Glutamatergic neuron (in vitro differentiated cells): Measurements from ENCODE around the gene PPP2R5C. TPM values are rescaled to one million over a fixed set of nuclear protein-coding genes. Genes with fewer than 3 reads are reported as not detected.

Source experiments
- DNase-seq: peaks from one replicate; pipeline ENCODE4 v3.0.0; 2022
- H3K27ac Mint-ChIP-seq: one replicate; pipeline ENCODE4 v1.8.0; 2020; ENCODE audit warnings: mild to moderate bottlenecking, mixed read lengths, inconsistent platforms; ENCODE audit not compliant: unreplicated experiment
- H3K27me3 Mint-ChIP-seq: one replicate; pipeline ENCODE4 v1.8.0; 2020; ENCODE audit warnings: mild to moderate bottlenecking, moderate library complexity, mixed read lengths, inconsistent platforms; ENCODE audit not compliant: unreplicated experiment
- H3K36me3 Mint-ChIP-seq: one replicate; pipeline ENCODE4 v1.8.0; 2020; ENCODE audit warnings: mild to moderate bottlenecking, mixed read lengths, inconsistent platforms; ENCODE audit not compliant: unreplicated experiment
- H3K4me1 Mint-ChIP-seq: one replicate; pipeline ENCODE4 v1.8.0; 2020; ENCODE audit warnings: mild to moderate bottlenecking, low read depth, mixed read lengths, inconsistent platforms; ENCODE audit not compliant: unreplicated experiment
- H3K4me3 Mint-ChIP-seq: one replicate; pipeline ENCODE4 v1.8.0; 2020; ENCODE audit warnings: mild to moderate bottlenecking, mixed read lengths, inconsistent platforms; ENCODE audit not compliant: unreplicated experiment
- H3K9me3 Mint-ChIP-seq: one replicate; pipeline ENCODE4 v1.8.0; 2020; ENCODE audit warnings: mild to moderate bottlenecking, moderate library complexity, mixed read lengths, inconsistent platforms; ENCODE audit not compliant: unreplicated experiment
- total RNA-seq: library from RNA; stranded (reverse); fragmentation: NEBNext Ultra II Directional; extraction: Animal tissue kit (Norgen Biotek cat#: 25700); gene quantifications from one replicate; pipeline ENCODE4 v1.2.1, GENCODE V29; 2021; ENCODE audit not compliant: unreplicated experiment
- TF ChIP-seq, protein P1 (sequence below): fragments of 200-600 bp; sonication (generic); IDR thresholded peaks from one replicate; pipeline ENCODE4 v1.5.0; 2021; ENCODE audit not compliant: partially characterized antibody, unreplicated experiment

Gene PPP2R5C
- total RNA-seq, 1 donor from 2014 or later, result 116 TPM

DNA sequence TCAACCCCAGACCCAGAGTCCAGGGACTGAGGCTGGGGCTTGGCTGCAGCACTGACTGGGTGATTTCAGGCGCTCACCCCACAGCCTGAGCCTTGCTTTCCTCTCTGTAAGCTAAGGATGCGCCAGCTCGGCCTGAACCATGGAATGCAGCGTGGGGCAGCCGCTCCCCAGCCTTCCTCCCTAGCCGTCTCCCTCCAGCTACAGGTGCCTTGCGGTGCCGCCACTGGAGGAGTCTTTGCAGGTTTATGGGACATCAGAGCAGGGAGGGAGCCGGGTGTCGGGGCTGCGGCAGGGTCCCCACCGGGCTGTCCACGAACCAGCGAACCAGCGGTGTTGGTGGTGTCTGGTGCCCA, 19.4 kb downstream of the PPP2R5C start:
- peaks cover 4% of the 10 kb centered on the region for H3K9me3 Mint-ChIP-seq
- peaks cover 20% of the 10 kb centered on the region for H3K4me1 Mint-ChIP-seq
- TF ChIP-seq, protein P1, sequence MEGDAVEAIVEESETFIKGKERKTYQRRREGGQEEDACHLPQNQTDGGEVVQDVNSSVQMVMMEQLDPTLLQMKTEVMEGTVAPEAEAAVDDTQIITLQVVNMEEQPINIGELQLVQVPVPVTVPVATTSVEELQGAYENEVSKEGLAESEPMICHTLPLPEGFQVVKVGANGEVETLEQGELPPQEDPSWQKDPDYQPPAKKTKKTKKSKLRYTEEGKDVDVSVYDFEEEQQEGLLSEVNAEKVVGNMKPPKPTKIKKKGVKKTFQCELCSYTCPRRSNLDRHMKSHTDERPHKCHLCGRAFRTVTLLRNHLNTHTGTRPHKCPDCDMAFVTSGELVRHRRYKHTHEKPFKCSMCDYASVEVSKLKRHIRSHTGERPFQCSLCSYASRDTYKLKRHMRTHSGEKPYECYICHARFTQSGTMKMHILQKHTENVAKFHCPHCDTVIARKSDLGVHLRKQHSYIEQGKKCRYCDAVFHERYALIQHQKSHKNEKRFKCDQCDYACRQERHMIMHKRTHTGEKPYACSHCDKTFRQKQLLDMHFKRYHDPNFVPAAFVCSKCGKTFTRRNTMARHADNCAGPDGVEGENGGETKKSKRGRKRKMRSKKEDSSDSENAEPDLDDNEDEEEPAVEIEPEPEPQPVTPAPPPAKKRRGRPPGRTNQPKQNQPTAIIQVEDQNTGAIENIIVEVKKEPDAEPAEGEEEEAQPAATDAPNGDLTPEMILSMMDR, result no peak
- H3K27ac Mint-ChIP-seq, result no peak overlapping the region
- H3K27me3 Mint-ChIP-seq, result peaks cover 7% of the 10 kb centered on the region
- H3K36me3 Mint-ChIP-seq, result peaks cover 15% of the 10 kb centered on the region
- H3K4me3 Mint-ChIP-seq, result peak overlapping the region; percentile 63
- DNase-seq, result no peak

GRCh38 chr14:101781240-101782061, 19.9 kb downstream of the PPP2R5C start:
- peaks cover 7% of the 10 kb centered on the region for H3K27me3 Mint-ChIP-seq
- TF ChIP-seq, protein P1, result no peak
- peaks cover 4% of the 10 kb centered on the region for H3K9me3 Mint-ChIP-seq
- peak overlapping the region; percentile 49 for H3K4me3 Mint-ChIP-seq
- H3K4me1 Mint-ChIP-seq, result peaks cover 14% of the 10 kb centered on the region
- peaks cover 15% of the 10 kb centered on the region for H3K36me3 Mint-ChIP-seq
- peak; percentile 53 for DNase-seq
- no peak overlapping the region for H3K27ac Mint-ChIP-seq

- peaks cover 5% of the 10 kb centered on the region for H3K27me3 Mint-ChIP-seq
- no peak overlapping the region for H3K27ac Mint-ChIP-seq
- TF ChIP-seq, protein P1, result no peak
- H3K9me3 Mint-ChIP-seq, result peaks cover 1% of the 10 kb centered on the region
- peaks cover 14% of the 10 kb centered on the region for H3K36me3 Mint-ChIP-seq
- H3K4me3 Mint-ChIP-seq, result no peak overlapping the region
- no peak for DNase-seq
- peaks cover 12% of the 10 kb centered on the region for H3K4me1 Mint-ChIP-seq
These were observed 21.9 kb downstream of the PPP2R5C start for GRCh38 chr14:101783260-101784016.

DNA sequence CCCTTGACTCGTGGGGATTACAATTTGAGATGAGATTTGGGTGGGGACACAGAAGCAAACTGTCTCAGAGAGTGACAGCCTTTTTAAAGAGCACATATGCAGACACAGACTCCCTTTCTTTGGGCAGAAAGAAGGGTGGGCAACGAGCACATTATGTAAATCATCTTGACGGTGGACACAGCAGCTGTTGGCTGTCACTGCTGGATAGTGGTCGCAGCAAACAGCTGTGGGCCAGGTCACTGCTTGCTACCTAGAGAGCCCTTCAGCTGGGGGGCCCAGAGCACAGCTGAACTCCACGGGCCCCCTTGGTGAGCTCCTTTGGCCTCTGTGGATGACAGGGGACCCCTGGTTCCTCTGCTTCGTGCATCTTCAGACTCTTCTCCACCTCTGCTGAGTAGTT, 23.1 kb downstream of the PPP2R5C start:
- DNase-seq, result no peak
- TF ChIP-seq, protein P1, result no peak
- peaks cover 5% of the 10 kb centered on the region for H3K27me3 Mint-ChIP-seq
- no peak overlapping the region for H3K27ac Mint-ChIP-seq
- H3K36me3 Mint-ChIP-seq, result peaks cover 14% of the 10 kb centered on the region
- H3K4me1 Mint-ChIP-seq, result peaks cover 12% of the 10 kb centered on the region
- no peak overlapping the region for H3K4me3 Mint-ChIP-seq
- H3K9me3 Mint-ChIP-seq, result peaks cover 1% of the 10 kb centered on the region

GRCh38 chr14:101788016-101788635, 26.6 kb downstream of the PPP2R5C start:
- DNase-seq, result no peak
- Mint-ChIP-seq H3K36me3 (peaks cover 3% of the 10 kb centered on the region), H3K4me3 (no peak overlapping the region), H3K27me3 (no peaks in the 10 kb centered on the region), H3K9me3 (peaks cover 1% of the 10 kb centered on the region), H3K27ac (no peak overlapping the region), H3K4me1 (peaks cover 3% of the 10 kb centered on the region)
- TF ChIP-seq, protein P1, result no peak
